GM12878 (cell line): ENCODE results near the gene TNFRSF1A. TPM values are rescaled to one million over a fixed set of nuclear protein-coding genes. Genes with fewer than 3 reads are reported as not detected.
"Not testable (repeated sequence)": the region's sequence is repeated elsewhere in the genome, so short reads cannot be mapped to it uniquely, and the experiment has no call there.

Source experiments
- ATAC-seq: fragments of 200-7000 bp; cut with Tn5 transposase; 3 replicates; pipeline ENCODE4 v1.9.1; 2020; ENCODE audit warnings: mild to moderate bottlenecking, moderate library complexity
- BruUV-seq: library from RNA; stranded (reverse); fragments of 400-500 nt; replicated peaks from 2 replicates; lab custom pipeline; 2021; lab: Mats Ljungman, UMichigan
- CTCF ChIA-PET: fragments of 300-600 bp; sonication (Branson Sonifier 250); formaldehyde crosslinking; extraction: SDS; loops from one replicate; lab custom pipeline; 2021; ENCODE audit warnings: inconsistent platforms; lab: Yijun Ruan, JAX
- POLR2A ChIA-PET: fragments of 350-600 bp; formaldehyde crosslinking; extraction: SDS; loops from one replicate; lab custom pipeline; 2021; ENCODE audit warnings: inconsistent platforms; lab: Charles Lee
- RAD21 ChIA-PET: fragments of 300-600 bp; sonication (Branson Sonifier 250); formaldehyde crosslinking; loops from one replicate; lab custom pipeline; 2023; ENCODE audit warnings: antibody characterized with exemption; ENCODE audit not compliant: unreplicated experiment; lab: Charles Lee
- SMC1A ChIA-PET: fragments of 300-600 bp; sonication (Branson Sonifier 250); formaldehyde crosslinking; loops from one replicate; lab custom pipeline; 2023; ENCODE audit not compliant: unreplicated experiment, uncharacterized antibody; lab: Charles Lee
- DNase-seq: peaks from one replicate; pipeline ENCODE4 v3.0.0-alpha.2; 2011; ENCODE audit warnings: low read depth, low spot score
- FAIRE-seq: peaks from 3 replicates; lab custom pipeline; 2011; peaks lifted over from hg19 to GRCh38; lab: Jason Lieb, UNC
- H2AFZ ChIP-seq: 2 replicates; pipeline ENCODE4 v1.6.0; 2011; ENCODE audit warnings: low read depth, low read length, control low read depth; ENCODE audit not compliant: control insufficient read depth
- H3K27ac ChIP-seq: 2 replicates; pipeline ENCODE4 v1.5.1; 2011; ENCODE audit warnings: control low read depth; ENCODE audit not compliant: control insufficient read depth, insufficient read depth
- H3K27me3 ChIP-seq, 2 experiments: replicated peaks in 1 of 2; 2 replicates each; pipeline versions ENCODE4 v1.6.0 to v1.6.1; 2011; ENCODE audit warnings: low read length in 1 of 2; ENCODE audit not compliant: control insufficient read depth in 2 of 2, insufficient read depth in 2 of 2
- H3K36me3 ChIP-seq, 2 experiments: 2 replicates each; pipeline ENCODE4 v1.5.1; 2011; ENCODE audit warnings: low read length in 1 of 2; ENCODE audit not compliant: control insufficient read depth in 2 of 2, insufficient read depth in 2 of 2
- H3K4me1 ChIP-seq: 2 replicates; pipeline ENCODE4 v1.6.1; 2011; ENCODE audit warnings: mild to moderate bottlenecking, low read length, moderate library complexity, mixed read lengths; ENCODE audit not compliant: control insufficient read depth, insufficient read depth
- H3K4me2 ChIP-seq: 2 replicates; pipeline ENCODE4 v1.6.0; 2011; ENCODE audit warnings: control low read depth; ENCODE audit not compliant: control insufficient read depth, insufficient read depth
- H3K4me3 ChIP-seq: fragments of 200-600 bp; sonication (generic); 2 replicates; pipeline ENCODE4 v1.5.1; 2016
- H3K79me2 ChIP-seq: 2 replicates; pipeline ENCODE4 v1.6.0; 2011; ENCODE audit warnings: low read length; ENCODE audit not compliant: control insufficient read depth, insufficient read depth
- H3K9ac ChIP-seq: 2 replicates; pipeline ENCODE4 v1.8.0; 2011; ENCODE audit warnings: low read length, control low read depth, mixed read lengths; ENCODE audit not compliant: control insufficient read depth, insufficient read depth
- H3K9me3 ChIP-seq: replicated peaks from 3 replicates; pipeline ENCODE4 v1.5.1; 2011; ENCODE audit warnings: mild to moderate bottlenecking, low read length; ENCODE audit not compliant: control insufficient read depth, insufficient read depth
- H4K20me1 ChIP-seq: 2 replicates; pipeline ENCODE4 v1.6.0; 2011; ENCODE audit not compliant: control insufficient read depth, insufficient read depth
- NFYB ChIP-seq: IDR thresholded peaks from 2 replicates; pipeline ENCODE4 v1.6.1; 2011; ENCODE audit warnings: low read depth, mild to moderate bottlenecking, low read length, improper control_type of control experiment, moderate library complexity; ENCODE audit not compliant: insufficient read depth
- SPI1 ChIP-seq: IDR thresholded peaks from 2 replicates; pipeline ENCODE4 v1.6.1; 2011; ENCODE audit warnings: low read depth, mild to moderate bottlenecking, low read length, moderate library complexity, borderline replicate concordance; ENCODE audit not compliant: insufficient read depth
- WGBS: methylation state at CpG from one replicate; pipeline ENCODE4 v1.1.6; 2016; ENCODE audit warnings: low lambda C conversion rate; ENCODE audit not compliant: insufficient replicate concordance, insufficient coverage; ENCODE audit errors: missing lambda C conversion rate; 5-methylcytosine and 5-hydroxymethylcytosine counted together
- in situ Hi-C: fragments of 300-500 bp; cut with MboI; formaldehyde crosslinking; loops from 9 replicates; pipeline ENCODE4 v1.14.3; 2018; ENCODE audit warnings: mixed read lengths
- intact Hi-C: fragments of 100-400 bp; cut with micrococcal nuclease; formaldehyde crosslinking; loops from one replicate; pipeline ENCODE4 v1.14.2; 2022; ENCODE audit not compliant: unreplicated experiment
- polyA plus RNA-seq, 11 experiments: library from polyadenylated mRNA; depleted of rRNA in 4 of 11; unstranded in 6 of 11; stranded (reverse) in 5 of 11; fragments of >200 nt; fragmentation: Nextera tagmentation in 4 of 11; fragmentation: Illumina TruSeq in 1 of 11; extraction: Ambion mirVana in 4 of 11; extraction: Trizol in 1 of 11; gene quantifications; 1 replicate in 1 of 11; 2 replicates in 10 of 11; pipeline versions ENCODE4 v1.2.1 to v1.2.3, GENCODE V29; 2011 to 2016; ENCODE audit warnings: inconsistent platforms in 2 of 11, missing spikeins in 2 of 11, low read depth in 1 of 11
- total RNA-seq, 4 experiments: library from RNA; depleted of rRNA in 3 of 4; stranded (reverse); fragments of >200 nt in 3 of 4; fragmentation: Illumina TruSeq in 1 of 4; extraction: Trizol in 1 of 4; gene quantifications; 2 replicates each; pipeline versions ENCODE4 v1.2.1 to v1.2.3, GENCODE V29; 2013 to 2021
- TF ChIP-seq, protein P1 (sequence below): IDR thresholded peaks from 2 replicates; pipeline ENCODE4 v1.6.1; 2011; ENCODE audit warnings: borderline replicate concordance, low read depth, mild to moderate bottlenecking, moderate library complexity, mixed read lengths, low read length; ENCODE audit not compliant: insufficient read depth; ENCODE audit errors: extremely low read length

The TNFRSF1A gene
- total and polyA plus RNA-seq, 10 of the 15 experiments (the other 5 are each of a cell fraction or from before 2014, with no cell fraction given): 0.24 to 16.5 (median 13.0) TPM

DNA sequence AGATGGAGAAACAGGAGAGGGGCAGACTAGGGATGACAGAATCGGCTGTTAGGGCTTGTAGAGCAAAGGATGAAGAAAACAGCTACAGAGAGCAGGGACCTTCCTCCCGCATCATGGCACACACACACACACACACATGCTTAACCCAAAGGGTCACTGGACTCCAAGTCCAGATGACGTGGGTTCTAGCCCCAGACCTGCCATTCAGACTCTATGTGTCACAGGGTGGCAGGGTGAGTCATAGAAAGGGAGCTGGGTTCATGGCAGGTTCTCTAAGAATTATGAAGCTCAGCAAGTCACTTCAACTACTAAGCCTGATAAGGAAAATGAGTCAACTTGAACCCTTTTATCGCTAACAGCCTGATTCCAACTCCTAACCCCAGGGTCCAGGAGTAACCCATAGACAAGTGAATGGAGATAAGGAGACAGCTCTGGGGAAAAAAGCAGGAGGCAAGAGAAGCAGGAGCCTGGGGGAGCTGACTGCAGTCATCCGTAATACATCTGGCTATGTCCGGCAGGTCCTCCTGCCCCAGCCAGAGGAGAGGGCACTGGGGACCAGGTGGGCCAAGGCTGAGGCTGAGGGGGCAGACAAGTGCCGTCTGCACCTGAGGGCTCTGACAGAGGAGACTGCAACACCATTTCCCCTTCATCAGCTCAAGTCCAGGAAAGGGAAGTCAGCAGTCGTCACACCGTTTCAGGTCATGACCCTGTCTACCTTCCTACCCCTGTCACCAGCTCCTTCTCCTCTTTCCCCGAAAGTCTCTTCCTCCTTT, 3.6 kb upstream of the TNFRSF1A start:
- Histone ChIP-seq H3K9ac (no peak overlapping the region), H3K36me3 (no peaks in the 10 kb centered on the region), H2AFZ (no peak overlapping the region), H3K79me2 (peaks cover 18% of the 10 kb centered on the region), H4K20me1 (no peaks in the 10 kb centered on the region), H3K4me2 (no peak overlapping the region), H3K4me3 (no peak overlapping the region), H3K27ac (no peak overlapping the region), H3K27me3 (peaks cover 3 to 7% of the 10 kb centered on the region in 2 experiments; a peak in 3 of 4 replicates), H3K4me1 (peaks cover 6% of the 10 kb centered on the region), H3K9me3 (no peaks in the 10 kb centered on the region; the same call in 2 of the 3 replicates)
- WGBS: 38% methylated on average over 10 of the region's 10 CpGs
- ATAC-seq (no peak), DNase-seq (no peak), FAIRE-seq (peak; percentile 81)
- ChIA-PET CTCF (interaction anchor here (0.9 to 1.7 kb wide), 8 partner anchors 9 to 192 kb away, joined by 4 to 8 read pairs (median 5); no protein-coding TSS in a partner anchor), RAD21 (interaction anchor here (0.7 to 1.8 kb wide), 6 partner anchors 8 to 120 kb away, joined by 3 to 6 read pairs (median 3); no protein-coding TSS in a partner anchor), SMC1A (interaction anchor here (1.1 to 1.9 kb wide), 4 partner anchors 9 to 21 kb away, joined by 3 to 12 read pairs (median 4); no protein-coding TSS in a partner anchor), POLR2A (interaction anchor here (1.0 to 1.3 kb wide), 2 partner anchors 14 to 30 kb away, joined by 3 to 7 read pairs; no protein-coding TSS in a partner anchor)
- TF ChIP-seq SPI1 (peak; percentile 31; the same call in 1 of the 2 replicates), NFYB (no peak)
- TF ChIP-seq, protein P1, sequence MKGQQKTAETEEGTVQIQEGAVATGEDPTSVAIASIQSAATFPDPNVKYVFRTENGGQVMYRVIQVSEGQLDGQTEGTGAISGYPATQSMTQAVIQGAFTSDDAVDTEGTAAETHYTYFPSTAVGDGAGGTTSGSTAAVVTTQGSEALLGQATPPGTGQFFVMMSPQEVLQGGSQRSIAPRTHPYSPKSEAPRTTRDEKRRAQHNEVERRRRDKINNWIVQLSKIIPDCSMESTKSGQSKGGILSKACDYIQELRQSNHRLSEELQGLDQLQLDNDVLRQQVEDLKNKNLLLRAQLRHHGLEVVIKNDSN: no peak
- in situ Hi-C loops: no loop called here
- intact Hi-C loops: no loop called here
- no TSS peak for BruUV-seq

DNA sequence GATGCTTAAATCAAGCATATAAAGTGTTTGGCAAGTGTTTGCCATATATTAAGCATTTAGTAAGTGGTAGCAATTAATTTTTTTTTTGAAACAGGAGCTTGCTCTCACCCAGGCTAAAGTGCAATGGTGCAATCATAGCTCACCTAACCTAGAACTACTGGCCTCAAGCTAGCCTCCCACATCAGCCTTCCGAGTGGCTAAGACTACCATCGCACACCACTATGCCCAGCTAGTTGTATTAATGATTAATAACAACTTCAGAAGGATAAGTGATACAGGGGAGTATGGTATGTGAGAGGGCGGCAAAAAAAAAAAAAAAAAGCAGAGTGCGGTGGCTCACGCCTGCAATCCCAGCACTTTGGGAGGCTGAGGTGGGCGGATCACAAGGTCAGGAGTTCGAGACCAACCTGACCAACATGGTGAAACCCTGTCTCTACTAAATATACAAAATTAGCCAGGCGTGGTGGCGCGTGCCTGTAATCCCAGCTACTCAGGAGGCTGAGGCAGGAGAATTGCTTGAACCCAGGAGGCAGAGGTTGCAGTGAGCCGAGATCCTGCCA, 2.3 kb upstream of the TNFRSF1A start:
- H3K4me2 ChIP-seq, FAIRE-seq, H3K36me3 ChIP-seq, ATAC-seq, in situ Hi-C loops, H3K27me3 ChIP-seq, intact Hi-C loops, H3K9ac ChIP-seq, DNase-seq, H4K20me1 ChIP-seq, BruUV-seq, H3K27ac ChIP-seq, H2AFZ ChIP-seq, H3K9me3 ChIP-seq, H3K4me3 ChIP-seq: not testable (repeated sequence)
- WGBS: 59% methylated on average over 9 of the region's 11 CpGs
- ChIA-PET CTCF (interaction anchor here (0.6 to 1.1 kb wide), 7 partner anchors 9 to 764 kb away, joined by 3 to 4 read pairs (median 3); no protein-coding TSS in a partner anchor), RAD21 (interaction anchor here (0.6 to 0.7 kb wide), 2 partner anchors 9 to 302 kb away, joined by 3 to 4 read pairs; no protein-coding TSS in a partner anchor), POLR2A (interaction anchor here (1.4 kb wide), 1 partner anchor 117 kb away, joined by 3 read pairs; no protein-coding TSS in a partner anchor), SMC1A (interaction anchor here (0.7 to 1.1 kb wide), 5 partner anchors 19 to 100 kb away, joined by 3 read pairs; no protein-coding TSS in a partner anchor)
- Histone ChIP-seq H3K79me2 (peaks cover 30% of the 10 kb centered on the region), H3K4me1 (peaks cover 12% of the 10 kb centered on the region)
